Forelimb muscle (tissue), 1 donor: ENCODE data around the gene OR2B6. TPM values are rescaled to one million over a fixed set of nuclear protein-coding genes. Genes with fewer than 3 reads are reported as not detected.

ENCODE experiments used
- DNase-seq: peaks from one replicate; pipeline ENCODE4 v3.0.0-alpha.2; 2013; ENCODE audit warnings: low read depth
- polyA plus RNA-seq: library from polyadenylated mRNA; unstranded; fragments of 120-200 nt; gene quantifications from one replicate; pipeline ENCODE4 v1.2.1, GENCODE V29; 2013; ENCODE audit not compliant: insufficient read length

Gene OR2B6
- polyA plus RNA-seq, 1 donor, result not detected

GRCh38 chr6:28000351-28001045 lies 43.5 kb downstream of the OR2B6 start:
- no peak for DNase-seq

GRCh38 chr6:28001351-28001750 lies 44.3 kb downstream of the OR2B6 start:
- DNase-seq, result no peak

GRCh38 chr6:28001751-28002150 lies 44.7 kb downstream of the OR2B6 start:
- no peak for DNase-seq

GRCh38 chr6:28002161-28002560 lies 45.1 kb downstream of the OR2B6 start:
- DNase-seq, result no peak

- no peak for DNase-seq
Observed at GRCh38 chr6:28003059-28003458, 46.0 kb downstream of the OR2B6 start.

- no peak for DNase-seq
Observed at GRCh38 chr6:28003661-28004060, 46.6 kb downstream of the OR2B6 start.

GRCh38 chr6:28004350-28005151 lies 47.5 kb downstream of the OR2B6 start:
- DNase-seq, result no peak

- DNase-seq, result no peak
Observed at GRCh38 chr6:28005152-28005890, 48.3 kb downstream of the OR2B6 start.

GRCh38 chr6:28005975-28006374 lies 48.9 kb downstream of the OR2B6 start:
- no peak for DNase-seq

Other genes with a start within 250 kb of the OR2B6 start
- not detected for gene OR2B2, start 44.8 kb upstream of the OR2B6 start, polyA plus RNA-seq
- gene ZNF165, start 123.3 kb downstream of the OR2B6 start, polyA plus RNA-seq, result 0.34 TPM
- gene ZSCAN16, start 167.4 kb downstream of the OR2B6 start, polyA plus RNA-seq, result 4.0 TPM
- 22.1 TPM for gene ZKSCAN8, start 184.6 kb downstream of the OR2B6 start, polyA plus RNA-seq